ENCODE data around the gene MRPS11. TPM values are rescaled to one million over a fixed set of nuclear protein-coding genes. Genes with fewer than 3 reads are reported as not detected.

MRPS11 gene
- total RNA-seq, 1 donor from 2014 or later, result 45.2 TPM

DNA sequence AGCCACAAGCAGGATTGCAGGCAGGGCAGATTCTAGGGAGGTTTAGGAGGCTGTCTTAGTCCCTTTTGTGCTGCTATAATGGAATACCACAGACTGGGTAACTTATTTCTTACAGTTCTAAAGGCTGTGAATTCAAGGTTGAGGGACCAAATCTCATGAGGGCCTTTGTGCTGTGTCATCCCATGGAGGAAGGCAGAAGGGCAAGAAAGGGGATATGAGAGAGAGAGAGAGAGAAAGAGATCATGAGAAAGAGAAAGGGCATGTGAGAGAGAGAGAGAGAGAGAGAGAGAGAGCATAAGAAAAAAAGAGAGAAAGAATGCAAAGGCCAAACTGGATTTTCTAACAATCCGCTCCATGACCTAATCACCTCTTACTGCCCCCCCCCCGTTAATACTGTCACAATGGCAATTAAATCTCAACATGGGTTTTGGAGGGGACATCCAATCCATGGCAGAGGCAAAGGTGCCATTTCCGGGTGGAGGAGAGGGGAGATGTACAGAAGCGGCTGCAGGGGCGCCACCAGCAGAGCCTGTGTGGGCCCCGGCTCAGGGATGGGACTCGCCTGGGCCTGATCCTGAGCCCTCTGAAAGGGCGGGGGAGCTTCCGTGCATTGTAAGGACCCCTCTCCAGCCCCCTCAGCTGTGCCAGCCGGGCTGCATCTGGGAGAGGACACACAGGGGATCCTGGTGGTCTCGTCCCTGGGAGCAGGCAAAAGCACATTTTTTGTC, 20.5 kb downstream of the MRPS11 start:
- H3K9me3 Mint-ChIP-seq, result no peaks in the 10 kb centered on the region
- peaks cover 5% of the 10 kb centered on the region for H3K4me1 Mint-ChIP-seq (ENCODE audit: unreplicated experiment)
- no peak for DNase-seq (ENCODE audit: extremely low spot score, unreplicated experiment)
- TF ChIP-seq, protein P1, sequence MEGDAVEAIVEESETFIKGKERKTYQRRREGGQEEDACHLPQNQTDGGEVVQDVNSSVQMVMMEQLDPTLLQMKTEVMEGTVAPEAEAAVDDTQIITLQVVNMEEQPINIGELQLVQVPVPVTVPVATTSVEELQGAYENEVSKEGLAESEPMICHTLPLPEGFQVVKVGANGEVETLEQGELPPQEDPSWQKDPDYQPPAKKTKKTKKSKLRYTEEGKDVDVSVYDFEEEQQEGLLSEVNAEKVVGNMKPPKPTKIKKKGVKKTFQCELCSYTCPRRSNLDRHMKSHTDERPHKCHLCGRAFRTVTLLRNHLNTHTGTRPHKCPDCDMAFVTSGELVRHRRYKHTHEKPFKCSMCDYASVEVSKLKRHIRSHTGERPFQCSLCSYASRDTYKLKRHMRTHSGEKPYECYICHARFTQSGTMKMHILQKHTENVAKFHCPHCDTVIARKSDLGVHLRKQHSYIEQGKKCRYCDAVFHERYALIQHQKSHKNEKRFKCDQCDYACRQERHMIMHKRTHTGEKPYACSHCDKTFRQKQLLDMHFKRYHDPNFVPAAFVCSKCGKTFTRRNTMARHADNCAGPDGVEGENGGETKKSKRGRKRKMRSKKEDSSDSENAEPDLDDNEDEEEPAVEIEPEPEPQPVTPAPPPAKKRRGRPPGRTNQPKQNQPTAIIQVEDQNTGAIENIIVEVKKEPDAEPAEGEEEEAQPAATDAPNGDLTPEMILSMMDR (conservative IDR thresholded peaks at IDR 0.05), result no peak
- peak overlapping the region; percentile 10 for H3K27ac Mint-ChIP-seq
- no peak overlapping the region for H3K4me3 Mint-ChIP-seq
- H3K36me3 Mint-ChIP-seq, result peaks cover 3% of the 10 kb centered on the region
- peaks cover 14% of the 10 kb centered on the region for H3K27me3 Mint-ChIP-seq

DNA sequence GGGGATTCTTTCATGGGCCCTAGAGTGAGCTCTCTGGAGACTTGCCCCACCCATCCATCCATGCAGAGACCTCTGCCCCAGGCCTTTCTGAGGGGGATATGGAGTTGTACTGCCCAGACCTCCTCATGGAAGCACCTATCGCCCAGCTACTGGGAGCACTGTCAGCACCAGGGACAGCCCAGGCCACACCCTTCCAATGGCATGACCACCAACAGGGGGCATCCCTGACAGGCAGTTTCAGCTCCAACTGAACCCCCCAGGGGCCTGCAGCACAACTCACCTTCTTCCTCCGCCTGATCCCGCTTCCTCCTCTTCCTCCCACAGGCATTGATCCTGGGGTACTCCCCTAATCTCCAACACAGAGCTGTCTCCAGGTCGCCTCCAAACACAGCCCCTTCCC, 21.8 kb downstream of the MRPS11 start:
- TF ChIP-seq, protein P1 (conservative IDR thresholded peaks at IDR 0.05), result no peak
- DNase-seq (ENCODE audit: extremely low spot score, unreplicated experiment), result no peak
- no peak overlapping the region for H3K4me3 Mint-ChIP-seq

GRCh38 chr15:88490036-88490435, 22.5 kb downstream of the MRPS11 start:
- DNase-seq (ENCODE audit: extremely low spot score, unreplicated experiment), result no peak
- no peaks in the 10 kb centered on the region for H3K4me1 Mint-ChIP-seq (ENCODE audit: unreplicated experiment)

More for the DNA sequence above, 21.8 kb downstream of the MRPS11 start:
- H3K9me3 Mint-ChIP-seq, result no peaks in the 10 kb centered on the region
- H3K27ac Mint-ChIP-seq, result no peak overlapping the region
- peaks cover 14% of the 10 kb centered on the region for H3K27me3 Mint-ChIP-seq
- peaks cover 3% of the 10 kb centered on the region for H3K36me3 Mint-ChIP-seq
- peaks cover 5% of the 10 kb centered on the region for H3K4me1 Mint-ChIP-seq (ENCODE audit: unreplicated experiment)

GRCh38 chr15:88491158-88491557, 23.6 kb downstream of the MRPS11 start:
- TF ChIP-seq, protein P1 (conservative IDR thresholded peaks at IDR 0.05), result no peak
- H3K9me3 Mint-ChIP-seq, result no peaks in the 10 kb centered on the region

More at GRCh38 chr15:88490036-88490435, 22.5 kb downstream of the MRPS11 start:
- no peak overlapping the region for H3K27ac Mint-ChIP-seq
- TF ChIP-seq, protein P1 (conservative IDR thresholded peaks at IDR 0.05), result no peak
- no peak overlapping the region for H3K4me3 Mint-ChIP-seq
- no peaks in the 10 kb centered on the region for H3K9me3 Mint-ChIP-seq
- peaks cover 3% of the 10 kb centered on the region for H3K36me3 Mint-ChIP-seq
- H3K27me3 Mint-ChIP-seq, result peaks cover 9% of the 10 kb centered on the region

GRCh38 chr15:88493844-88494243, 26.3 kb downstream of the MRPS11 start:
- DNase-seq (ENCODE audit: extremely low spot score, unreplicated experiment), result no peak
- TF ChIP-seq, protein P1 (conservative IDR thresholded peaks at IDR 0.05), result no peak
- Mint-ChIP-seq H3K36me3 (peaks cover 3% of the 10 kb centered on the region), H3K27me3 (no peaks in the 10 kb centered on the region), H3K27ac (no peak overlapping the region), H3K9me3 (no peaks in the 10 kb centered on the region), H3K4me1 (ENCODE audit: unreplicated experiment) (no peaks in the 10 kb centered on the region), H3K4me3 (no peak overlapping the region)

More at GRCh38 chr15:88491158-88491557, 23.6 kb downstream of the MRPS11 start:
- no peak overlapping the region for H3K27ac Mint-ChIP-seq
- peaks cover 3% of the 10 kb centered on the region for H3K36me3 Mint-ChIP-seq
- DNase-seq (ENCODE audit: extremely low spot score, unreplicated experiment), result no peak
- H3K27me3 Mint-ChIP-seq, result peaks cover 5% of the 10 kb centered on the region
- H3K4me3 Mint-ChIP-seq, result no peak overlapping the region
- no peaks in the 10 kb centered on the region for H3K4me1 Mint-ChIP-seq (ENCODE audit: unreplicated experiment)

Measured in type B pancreatic cell (in vitro differentiated cells).